CD14-positive monocyte (primary cell): ENCODE results near the gene SOD3. TPM values are rescaled to one million over a fixed set of nuclear protein-coding genes. Genes with fewer than 3 reads are reported as not detected.

Experiments used
- DNase-seq, 3 donors: peaks; one replicate each; pipeline ENCODE4 v3.0.0-alpha.2; 2011 to 2022
- H2AFZ ChIP-seq: 2 replicates; pipeline ENCODE4 v1.6.0; 2012; ENCODE audit warnings: mild to moderate bottlenecking, low read depth, low read length, inconsistent platforms; ENCODE audit not compliant: insufficient read depth, poor library complexity, severe bottlenecking
- H3K27ac ChIP-seq, 2 donors: 1 replicate in 1 of 2; 2 replicates in 1 of 2; pipeline ENCODE4 v1.5.1; 2012 to 2013; ENCODE audit warnings: low read length in 2 of 2, control low read depth in 1 of 2, inconsistent platforms in 1 of 2, low read depth in 1 of 2, mild to moderate bottlenecking in 1 of 2
- H3K27me3 ChIP-seq, 2 donors: one replicate each; pipeline versions ENCODE4 v1.6.0 to v1.6.1; 2011 to 2013; ENCODE audit warnings: low read length in 2 of 2; ENCODE audit not compliant: control insufficient read depth in 2 of 2, insufficient read depth in 2 of 2
- H3K36me3 ChIP-seq, 2 donors: replicated peaks in 1 of 2; 1 replicate in 1 of 2; 2 replicates in 1 of 2; pipeline versions ENCODE4 v1.5.1 to v1.6.1; 2012 to 2013; ENCODE audit warnings: low read length in 2 of 2, control low read depth in 1 of 2, inconsistent platforms in 1 of 2, mild to moderate bottlenecking in 1 of 2; ENCODE audit not compliant: insufficient read depth in 2 of 2, control insufficient read depth in 1 of 2
- H3K4me1 ChIP-seq, 2 donors: 1 replicate in 1 of 2; 2 replicates in 1 of 2; pipeline versions ENCODE4 v1.5.1 to v1.6.1; 2012 to 2013; ENCODE audit warnings: low read length in 2 of 2, control low read depth in 1 of 2, inconsistent platforms in 1 of 2, mild to moderate bottlenecking in 1 of 2, moderate library complexity in 1 of 2; ENCODE audit not compliant: insufficient read depth in 2 of 2, control insufficient read depth in 1 of 2
- H3K4me2 ChIP-seq: replicated peaks from 2 replicates; pipeline ENCODE3; 2012; ENCODE audit warnings: low read length, moderate library complexity, mild to moderate bottlenecking; ENCODE audit not compliant: poor library complexity, severe bottlenecking; ENCODE audit errors: extremely low read depth
- H3K4me3 ChIP-seq, 3 experiments: fragments of 200-600 bp in 1 of 3; sonication (generic) in 1 of 3; replicated peaks in 1 of 3; 1 replicate in 2 of 3; 2 replicates in 1 of 3; pipeline ENCODE4 v1.5.1; 2011 to 2013; ENCODE audit warnings: low read length in 3 of 3, mild to moderate bottlenecking in 3 of 3, control low read depth in 2 of 3, low read depth in 2 of 3, inconsistent platforms in 1 of 3, moderate library complexity in 1 of 3
- H3K79me2 ChIP-seq: 2 replicates; pipeline ENCODE4 v1.6.0; 2012; ENCODE audit warnings: mild to moderate bottlenecking, control low read depth, inconsistent platforms, low read length, moderate library complexity; ENCODE audit not compliant: insufficient read depth
- H3K9ac ChIP-seq: 2 replicates; pipeline ENCODE4 v1.6.0; 2017; ENCODE audit warnings: low read length, mild to moderate bottlenecking; ENCODE audit not compliant: insufficient read depth, poor library complexity, severe bottlenecking
- H3K9me3 ChIP-seq, 2 donors: replicated peaks in 1 of 2; 1 replicate in 1 of 2; 2 replicates in 1 of 2; pipeline versions ENCODE4 v1.5.1 to v1.6.1; 2012 to 2013; ENCODE audit warnings: low read length in 2 of 2, control low read depth in 1 of 2; ENCODE audit not compliant: control insufficient read depth in 1 of 2, insufficient read depth in 1 of 2
- H4K20me1 ChIP-seq: 2 replicates; pipeline ENCODE4 v1.6.0; 2012; ENCODE audit warnings: mild to moderate bottlenecking, low read length, control low read depth, moderate library complexity; ENCODE audit not compliant: insufficient read depth
- H3K27ac Mint-ChIP-seq, 7 donors: one replicate each; pipeline ENCODE4 v1.8.0; 2020; ENCODE audit warnings: mild to moderate bottlenecking in 7 of 7, mixed read lengths in 7 of 7, moderate library complexity in 6 of 7, inconsistent platforms in 2 of 7
- H3K27me3 Mint-ChIP-seq, 3 donors: one replicate each; pipeline ENCODE4 v1.8.0; 2021 to 2022; ENCODE audit warnings: low read depth in 3 of 3, mild to moderate bottlenecking in 3 of 3, mixed read lengths in 3 of 3, moderate library complexity in 3 of 3, inconsistent platforms in 1 of 3
- H3K36me3 Mint-ChIP-seq, 2 donors: one replicate each; pipeline ENCODE4 v1.8.0; 2020; ENCODE audit warnings: mixed read lengths in 2 of 2, inconsistent platforms in 1 of 2, mild to moderate bottlenecking in 1 of 2
- H3K4me1 Mint-ChIP-seq: one replicate; pipeline ENCODE4 v1.8.0; 2020; ENCODE audit warnings: mild to moderate bottlenecking, mixed read lengths
- H3K4me3 Mint-ChIP-seq, 2 donors: one replicate each; pipeline ENCODE4 v1.8.0; 2020; ENCODE audit warnings: mild to moderate bottlenecking in 2 of 2, mixed read lengths in 2 of 2, moderate library complexity in 1 of 2
- H3K9me3 Mint-ChIP-seq, 7 donors: one replicate each; pipeline ENCODE4 v1.8.0; 2020 to 2022; ENCODE audit warnings: mixed read lengths in 7 of 7, mild to moderate bottlenecking in 6 of 7, moderate library complexity in 6 of 7, inconsistent platforms in 2 of 7
- CTCF ChIP-seq: fragments of 200-600 bp; IDR thresholded peaks from one replicate; pipeline ENCODE4 v1.8.0; 2022; ENCODE audit warnings: antibody characterized with exemption, mild to moderate bottlenecking
- WGBS: methylation state at CpG from one replicate; pipeline ENCODE4 v1.1.5; 2013; ENCODE audit warnings: missing lambda C conversion rate; ENCODE audit not compliant: insufficient coverage; 5-methylcytosine and 5-hydroxymethylcytosine counted together
- intact Hi-C, 2 donors: fragments of 100-400 bp; cut with micrococcal nuclease; formaldehyde crosslinking; loops; one replicate each; pipeline versions ENCODE4 v1.15.0 to v1.15.1; 2023
- polyA plus RNA-seq, 3 donors: library from polyadenylated mRNA; depleted of rRNA in 1 of 3; unstranded in 2 of 3; stranded (reverse) in 1 of 3; fragments of 300-500 nt in 2 of 3; fragments of >200 nt in 1 of 3; fragmentation: Illumina TruSeq in 2 of 3; gene quantifications; 1 replicate in 2 of 3; 2 replicates in 1 of 3; pipeline ENCODE4 v1.2.3, GENCODE V29; 2012 to 2021

The SOD3 gene
- polyA plus RNA-seq, 3 donors = not detected

- Histone ChIP-seq H3K36me3 (no peaks in the 10 kb centered on the region), H3K79me2 (no peaks in the 10 kb centered on the region), H3K4me2 (no peak overlapping the region), H3K9ac (no peak overlapping the region), H4K20me1 (no peaks in the 10 kb centered on the region), H3K27me3 (no peaks in the 10 kb centered on the region), H3K9me3 (peaks cover 0 to 17% of the 10 kb centered on the region in 2 donors), H3K4me3 (no peak overlapping the region), H3K4me1 (no peaks in the 10 kb centered on the region), H3K27ac (no peak overlapping the region), H2AFZ (no peak overlapping the region)
- no peak for TF ChIP-seq CTCF
- no peak for DNase-seq
- Mint-ChIP-seq H3K9me3 (peaks cover 9 to 32% (median 18%) of the 10 kb centered on the region in 7 donors), H3K36me3 (no peaks in the 10 kb centered on the region), H3K27me3 (peaks cover 0 to 6% (median 5%) of the 10 kb centered on the region in 3 donors), H3K4me3 (no peak overlapping the region), H3K4me1 (no peaks in the 10 kb centered on the region), H3K27ac (no peak overlapping the region)
- WGBS = 83% methylated on average over 1 of the region's 1 CpG
- intact Hi-C loops = no loop called here
Observed at GRCh38 chr4:24753519-24753918, 41.9 kb upstream of the SOD3 start.

GRCh38 chr4:24754571-24754970, 40.8 kb upstream of the SOD3 start:
- H3K27ac ChIP-seq = no peak overlapping the region
- H3K27me3 ChIP-seq = no peaks in the 10 kb centered on the region
- Mint-ChIP-seq H3K4me1 (no peaks in the 10 kb centered on the region), H3K36me3 (no peaks in the 10 kb centered on the region), H3K9me3 (peaks cover 11 to 39% (median 21%) of the 10 kb centered on the region in 7 donors), H3K27ac (no peak overlapping the region), H3K4me3 (no peak overlapping the region), H3K27me3 (peaks cover 0 to 6% (median 2%) of the 10 kb centered on the region in 3 donors)
- intact Hi-C loops = no loop called here
- WGBS = 28% methylated on average over 2 of the region's 3 CpGs
- H3K4me2 ChIP-seq = no peak overlapping the region
- no peak for DNase-seq
- H3K4me3 ChIP-seq = no peak overlapping the region
- no peaks in the 10 kb centered on the region for H3K36me3 ChIP-seq
- no peaks in the 10 kb centered on the region for H3K4me1 ChIP-seq
- TF ChIP-seq CTCF = no peak
- H4K20me1 ChIP-seq = no peaks in the 10 kb centered on the region
- H3K9me3 ChIP-seq = peaks cover 5 to 17% of the 10 kb centered on the region in 2 donors
- no peak overlapping the region for H2AFZ ChIP-seq
- no peaks in the 10 kb centered on the region for H3K79me2 ChIP-seq
- H3K9ac ChIP-seq = no peak overlapping the region
